OCI-LY7 (cell line): ENCODE results near the gene VEGFB. TPM values are rescaled to one million over a fixed set of nuclear protein-coding genes. Genes with fewer than 3 reads are reported as not detected.

Experiments used
- BruUV-seq: library from RNA; stranded (reverse); fragments of 400-500 nt; replicated peaks from 2 replicates; lab custom pipeline; 2021; lab: Mats Ljungman, UMichigan
- CTCF ChIA-PET: fragments of 300-600 bp; sonication (Branson Sonifier 250); formaldehyde crosslinking; loops from one replicate; lab custom pipeline; 2022; ENCODE audit warnings: antibody characterized with exemption; ENCODE audit not compliant: unreplicated experiment; lab: Charles Lee
- POLR2A ChIA-PET: fragments of 300-600 bp; sonication (Branson Sonifier 250); formaldehyde crosslinking; loops from one replicate; lab custom pipeline; 2022; ENCODE audit warnings: antibody characterized with exemption; lab: Charles Lee
- DNase-seq: peaks from one replicate; pipeline ENCODE4 v3.0.0-alpha.2; 2015; ENCODE audit warnings: low spot score
- H2AFZ ChIP-seq: fragments of 200-600 bp; sonication (generic), shearing (Covaris generic); 2 replicates; pipeline ENCODE4 v1.6.1; 2014; ENCODE audit warnings: mild to moderate bottlenecking, antibody characterized with exemption, low read length, moderate library complexity
- H3K27ac ChIP-seq: fragments of 200-600 bp; sonication (generic); 2 replicates; pipeline ENCODE4 v1.5.1; 2014; ENCODE audit warnings: mixed run types, low read depth, mild to moderate bottlenecking, moderate library complexity, low read length, inconsistent platforms; ENCODE audit not compliant: poor library complexity, severe bottlenecking
- H3K36me3 ChIP-seq: fragments of 200-600 bp; sonication (generic); 2 replicates; pipeline ENCODE4 v1.6.1; 2014; ENCODE audit warnings: mild to moderate bottlenecking, antibody characterized with exemption, low read length, moderate library complexity, mixed read lengths; ENCODE audit not compliant: insufficient read depth
- H3K4me1 ChIP-seq: fragments of 200-600 bp; sonication (generic); 2 replicates; pipeline ENCODE4 v1.5.1; 2014; ENCODE audit warnings: mild to moderate bottlenecking, low read length; ENCODE audit not compliant: insufficient read depth, poor library complexity, severe bottlenecking
- H3K4me2 ChIP-seq: fragments of 200-600 bp; sonication (generic); 2 replicates; pipeline ENCODE4 v1.6.1; 2014; ENCODE audit warnings: mild to moderate bottlenecking, low read length
- H3K4me3 ChIP-seq: fragments of 200-600 bp; sonication (generic); 2 replicates; pipeline ENCODE4 v1.5.1; 2014; ENCODE audit warnings: mild to moderate bottlenecking, low read depth, low read length; ENCODE audit not compliant: poor library complexity, severe bottlenecking
- H3K79me2 ChIP-seq: fragments of 200-600 bp; sonication (generic); 2 replicates; pipeline ENCODE4 v1.6.1; 2016; ENCODE audit warnings: low read depth, mild to moderate bottlenecking, low read length, moderate library complexity, mixed read lengths; ENCODE audit not compliant: insufficient read depth
- H3K9me2 ChIP-seq: fragments of 200-600 bp; sonication (generic); 2 replicates; pipeline ENCODE4 v1.6.1; 2016; ENCODE audit warnings: mild to moderate bottlenecking, low read length, mixed read lengths; ENCODE audit not compliant: insufficient read depth
- H3K9me3 ChIP-seq: fragments of 200-600 bp; sonication (generic); 2 replicates; pipeline ENCODE4 v1.6.1; 2014; ENCODE audit warnings: mild to moderate bottlenecking, mixed run types, low read length, mixed read lengths
- H4K20me1 ChIP-seq: fragments of 200-600 bp; sonication (generic); 2 replicates; pipeline ENCODE4 v1.6.1; 2014; ENCODE audit warnings: mild to moderate bottlenecking, antibody characterized with exemption, low read length, moderate library complexity, mixed read lengths; ENCODE audit not compliant: insufficient read depth
- CTCF ChIP-seq: fragments of 200-600 bp; sonication (generic); conservative IDR thresholded peaks from 2 replicates; pipeline ENCODE4 v1.5.1; 2014; ENCODE audit warnings: mild to moderate bottlenecking, antibody characterized with exemption, low read length, moderate library complexity, mixed read lengths
- EZH2phosphoT487 ChIP-seq: fragments of 200-600 bp; sonication (generic); IDR thresholded peaks from 2 replicates; pipeline ENCODE4 v1.6.1; 2018; ENCODE audit warnings: low read depth, borderline replicate concordance, mild to moderate bottlenecking, mixed run types, antibody characterized with exemption, low read length, moderate library complexity, mixed read lengths
- intact Hi-C: fragments of 100-400 bp; cut with micrococcal nuclease; formaldehyde crosslinking; loops from one replicate; pipeline ENCODE4 v1.10.0; 2022; ENCODE audit not compliant: unreplicated experiment
- total RNA-seq, 2 experiments: library from RNA; depleted of rRNA in 1 of 2; stranded (reverse); fragments of >200 nt in 1 of 2; shearing (Covaris generic) in 1 of 2; gene quantifications; 2 replicates each; pipeline ENCODE4 v1.2.3, GENCODE V29; 2014 to 2022

Gene VEGFB
- total RNA-seq, 2 experiments from 2014 or later: 35.3 to 59.6 TPM

- peak overlapping the region; percentile 92 for H3K4me2 ChIP-seq
- H2AFZ ChIP-seq: no peak overlapping the region
- peaks cover 80% of the 10 kb centered on the region for H3K36me3 ChIP-seq
- peak; percentile 29 for DNase-seq
- H3K9me3 ChIP-seq: no peaks in the 10 kb centered on the region
- peak overlapping the region; percentile 96 for H3K27ac ChIP-seq
- H3K4me1 ChIP-seq: peaks cover 35% of the 10 kb centered on the region
- peaks cover 17% of the 10 kb centered on the region; the same call in 1 of the 2 replicates for H3K79me2 ChIP-seq
- POLR2A ChIA-PET: interaction anchor here (0.8 to 5.1 kb wide), 7 partner anchors 16 to 109 kb away, joined by 3 to 29 read pairs (median 15); partner anchors contain the start of genes BAD, FKBP2, NUDT22 and PRDX5
- H3K9me2 ChIP-seq: no peaks in the 10 kb centered on the region
- H3K4me3 ChIP-seq: peak overlapping the region; percentile 80
- intact Hi-C loops: no loop called here
- no peak for TF ChIP-seq CTCF
- TF ChIP-seq EZH2phosphoT487: no peak
- no TSS peak for BruUV-seq
- CTCF ChIA-PET: interaction anchor here (2.5 kb wide), 1 partner anchor 31 kb away, joined by 9 read pairs; no protein-coding TSS in a partner anchor
- no peaks in the 10 kb centered on the region for H4K20me1 ChIP-seq
Measured at GRCh38 chr11:64208086-64208795, 26.1 kb upstream of the VEGFB start.

GRCh38 chr11:64208796-64209562 lies 25.4 kb upstream of the VEGFB start:
- no peak for DNase-seq
- Histone ChIP-seq H3K4me1 (peaks cover 35% of the 10 kb centered on the region), H3K27ac (peak overlapping the region; percentile 96), H2AFZ (no peak overlapping the region), H3K36me3 (peaks cover 80% of the 10 kb centered on the region), H3K79me2 (peaks cover 17% of the 10 kb centered on the region; the same call in 1 of the 2 replicates), H4K20me1 (no peaks in the 10 kb centered on the region), H3K9me2 (no peaks in the 10 kb centered on the region), H3K9me3 (no peaks in the 10 kb centered on the region), H3K4me2 (peak overlapping the region; percentile 92), H3K4me3 (peak overlapping the region; percentile 80)
- CTCF ChIA-PET: no interaction called here
- BruUV-seq: no TSS peak
- intact Hi-C loops: no loop called here
- TF ChIP-seq CTCF: no peak
- TF ChIP-seq EZH2phosphoT487: no peak
- POLR2A ChIA-PET: interaction anchor here (0.8 to 5.1 kb wide), 2 partner anchors 32 to 109 kb away, joined by 4 to 27 read pairs; partner anchors contain the start of genes FKBP2, PRDX5 and TRMT112
